Small intestine (tissue), 7 donors: ENCODE measurements around the gene RCC1. TPM values are rescaled to one million over a fixed set of nuclear protein-coding genes. Genes with fewer than 3 reads are reported as not detected.

Experiments
- DNase-seq, 2 donors: peaks; one replicate each; pipeline versions ENCODE4 v3.0.0 to v3.0.0-alpha.2; 2013
- FAIRE-seq: peaks from 2 replicates; lab custom pipeline; 2012; peaks lifted over from hg19 to GRCh38; lab: Jason Lieb, UNC
- H3K27ac ChIP-seq, 3 donors: one replicate each; pipeline ENCODE4 v1.5.1; 2013; ENCODE audit warnings: low read length in 2 of 3, mild to moderate bottlenecking in 2 of 3, control low read depth in 1 of 3, inconsistent platforms in 1 of 3, low read depth in 1 of 3, moderate library complexity in 1 of 3
- H3K27me3 ChIP-seq, 3 donors: one replicate each; pipeline ENCODE4 v1.6.1; 2013; ENCODE audit warnings: low read length in 3 of 3, inconsistent platforms in 1 of 3; ENCODE audit not compliant: control insufficient read depth in 3 of 3, insufficient read depth in 3 of 3
- H3K36me3 ChIP-seq, 3 donors: one replicate each; pipeline ENCODE4 v1.6.1; 2013; ENCODE audit warnings: low read length in 3 of 3, inconsistent platforms in 1 of 3, low read depth in 1 of 3, mild to moderate bottlenecking in 1 of 3, moderate library complexity in 1 of 3; ENCODE audit not compliant: control insufficient read depth in 3 of 3, insufficient read depth in 2 of 3
- H3K4me1 ChIP-seq, 3 donors: one replicate each; pipeline ENCODE4 v1.6.1; 2013; ENCODE audit warnings: low read length in 2 of 3, inconsistent platforms in 1 of 3, low read depth in 1 of 3, mild to moderate bottlenecking in 1 of 3, moderate library complexity in 1 of 3; ENCODE audit not compliant: control insufficient read depth in 3 of 3, insufficient read depth in 2 of 3
- H3K4me3 ChIP-seq, 3 donors: one replicate each; pipeline ENCODE4 v1.5.1; 2013; ENCODE audit warnings: low read length in 3 of 3, control low read depth in 1 of 3, inconsistent platforms in 1 of 3, low read depth in 1 of 3, mild to moderate bottlenecking in 1 of 3, moderate library complexity in 1 of 3
- H3K9me3 ChIP-seq, 2 donors: one replicate each; pipeline ENCODE4 v1.6.1; 2013; ENCODE audit warnings: low read depth in 1 of 2, low read length in 1 of 2; ENCODE audit not compliant: control insufficient read depth in 2 of 2, insufficient read depth in 1 of 2
- WGBS, 3 donors: extraction: QIAGEN DNeasy Blood & Tissue Kit; methylation state at CpG; one replicate each; pipeline ENCODE4 v1.1.7; 2013; 5-methylcytosine and 5-hydroxymethylcytosine counted together
- polyA plus RNA-seq, 4 donors: library from polyadenylated mRNA; stranded (reverse) in 3 of 4; unstranded in 1 of 4; fragments of 200-250 nt in 3 of 4; fragments of 120-200 nt in 1 of 4; gene quantifications; one replicate each; pipeline versions ENCODE4 v1.2.1 to v1.2.3, GENCODE V29; 2013
- donor health status: healthy with polysubstance abuse.
- donor health status: control.
- donor health status: control.
- donor health status: Bipolar disorder and iron deficiency.
- donor health status: healthy.

Gene RCC1
- polyA plus RNA-seq, 4 donors: 31.1 to 69.5 (median 36.6) TPM

GRCh38 chr1:28480308-28480707 lies 25.5 kb upstream of the RCC1 start:
- FAIRE-seq (no peak), DNase-seq (no peak)
- H3K27me3 ChIP-seq: no peaks in the 10 kb centered on the region
- H3K4me1 ChIP-seq: no peaks in the 10 kb centered on the region
- H3K36me3 ChIP-seq: peaks cover 11 to 66% (median 14%) of the 10 kb centered on the region in 3 donors
- no peak overlapping the region for H3K27ac ChIP-seq
- H3K9me3 ChIP-seq: no peaks in the 10 kb centered on the region
- H3K4me3 ChIP-seq: no peak overlapping the region
- WGBS, 3 donors: 83 to 89% (median 88%) methylated on average over 5 of the region's 5 CpGs

GRCh38 chr1:28482138-28482537 lies 23.7 kb upstream of the RCC1 start:
- Histone ChIP-seq H3K27me3 (no peaks in the 10 kb centered on the region), H3K9me3 (no peaks in the 10 kb centered on the region), H3K27ac (no peak overlapping the region), H3K4me3 (no peak overlapping the region), H3K4me1 (no peaks in the 10 kb centered on the region), H3K36me3 (peaks cover 11 to 72% (median 13%) of the 10 kb centered on the region in 3 donors)
- DNase-seq (no peak), FAIRE-seq (no peak)
- WGBS, 3 donors: 55 to 79% (median 66%) methylated on average over 3 of the region's 3 CpGs

GRCh38 chr1:28482702-28483101 lies 23.1 kb upstream of the RCC1 start:
- Histone ChIP-seq H3K36me3 (peaks cover 11 to 72% (median 13%) of the 10 kb centered on the region in 3 donors), H3K27me3 (no peaks in the 10 kb centered on the region), H3K9me3 (no peaks in the 10 kb centered on the region), H3K4me3 (no peak overlapping the region), H3K27ac (no peak overlapping the region), H3K4me1 (no peaks in the 10 kb centered on the region)
- no peak for DNase-seq
- FAIRE-seq: no peak
- 74 to 85% (median 85%) methylated on average over 2 of the region's 2 CpGs for WGBS, 3 donors

DNA sequence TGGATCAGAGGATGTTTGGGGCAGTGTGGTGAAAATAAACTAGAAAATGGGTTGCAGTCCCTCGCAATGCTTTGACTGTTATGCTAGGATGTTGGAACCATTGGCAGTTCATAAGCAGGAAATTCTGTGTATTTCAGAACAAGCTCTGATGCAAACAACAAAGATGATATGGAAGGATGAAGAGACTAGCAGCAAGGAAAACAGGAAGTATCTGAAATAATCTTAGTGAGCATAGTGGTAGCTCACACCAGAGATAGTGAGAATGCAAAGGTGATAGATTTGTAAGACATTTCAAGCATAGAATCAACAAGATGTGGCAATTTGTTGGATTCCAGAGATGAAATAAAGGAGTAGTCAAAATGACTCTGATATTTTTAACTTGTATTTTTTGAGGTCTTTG lies 11.1 kb upstream of the RCC1 start:
- no peak for FAIRE-seq
- Histone ChIP-seq H3K27me3 (no peaks in the 10 kb centered on the region), H3K4me1 (no peaks in the 10 kb centered on the region), H3K9me3 (no peaks in the 10 kb centered on the region), H3K4me3 (no peak overlapping the region), H3K36me3 (peaks cover 12 to 61% (median 22%) of the 10 kb centered on the region in 3 donors), H3K27ac (no peak overlapping the region)
- 92 to 100% (median 92%) methylated on average over 1 of the region's 1 CpG for WGBS, 3 donors
- no peak for DNase-seq

- Histone ChIP-seq H3K27me3 (no peaks in the 10 kb centered on the region), H3K36me3 (peaks cover 5 to 33% (median 8%) of the 10 kb centered on the region in 3 donors), H3K27ac (no peak overlapping the region), H3K4me3 (no peak overlapping the region), H3K9me3 (no peaks in the 10 kb centered on the region), H3K4me1 (peaks cover 4 to 16% (median 5%) of the 10 kb centered on the region in 3 donors)
- FAIRE-seq: no peak
- 71 to 87% (median 81%) methylated on average over 4 of the region's 4 CpGs for WGBS, 3 donors
- DNase-seq: no peak
Observed at GRCh38 chr1:28499553-28499952, 6.3 kb upstream of the RCC1 start.

GRCh38 chr1:28501925-28502324 lies 3.9 kb upstream of the RCC1 start:
- FAIRE-seq: no peak

DNA sequence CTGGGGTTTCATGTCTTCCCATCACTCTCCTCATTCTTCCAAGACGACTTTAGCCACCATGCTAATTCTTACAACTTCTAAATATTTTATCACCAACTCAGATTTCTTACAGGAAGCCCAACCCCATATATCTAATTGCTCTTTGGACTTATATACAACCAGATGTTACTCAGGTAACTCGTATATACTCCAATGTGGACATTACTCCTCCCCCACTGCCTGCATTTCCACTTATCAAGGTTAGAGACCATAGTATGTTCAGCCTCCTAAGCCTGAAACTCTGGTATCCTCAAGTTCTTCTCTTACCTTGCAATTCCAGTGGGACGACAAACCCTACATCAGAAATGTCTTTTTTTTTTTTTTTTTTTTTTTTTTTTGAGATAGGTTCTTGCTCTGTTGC lies 2.7 kb upstream of the RCC1 start:
- H3K27me3 ChIP-seq: no peaks in the 10 kb centered on the region
- 17 to 61% (median 40%) methylated on average over 3 of the region's 3 CpGs for WGBS, 3 donors
- DNase-seq (peak; percentile 86 to 95), FAIRE-seq (no peak)
- H3K36me3 ChIP-seq: peaks cover 0 to 26% (median 0%) of the 10 kb centered on the region in 3 donors
- peak overlapping the region; percentile 66 to 76 (median 73) for H3K27ac ChIP-seq
- no peak overlapping the region for H3K4me3 ChIP-seq
- H3K4me1 ChIP-seq: peaks cover 4 to 16% (median 5%) of the 10 kb centered on the region in 3 donors
- H3K9me3 ChIP-seq: no peaks in the 10 kb centered on the region

More at GRCh38 chr1:28501925-28502324, 3.9 kb upstream of the RCC1 start:
- 77 to 89% (median 87%) methylated on average over 4 of the region's 4 CpGs for WGBS, 3 donors
- Histone ChIP-seq H3K4me1 (peaks cover 4 to 16% (median 5%) of the 10 kb centered on the region in 3 donors), H3K4me3 (no peak overlapping the region), H3K27me3 (no peaks in the 10 kb centered on the region), H3K9me3 (no peaks in the 10 kb centered on the region), H3K36me3 (peaks cover 0 to 29% (median 0%) of the 10 kb centered on the region in 3 donors), H3K27ac (peak overlapping the region; percentile 70 to 88 (median 80))
- no peak for DNase-seq

DNA sequence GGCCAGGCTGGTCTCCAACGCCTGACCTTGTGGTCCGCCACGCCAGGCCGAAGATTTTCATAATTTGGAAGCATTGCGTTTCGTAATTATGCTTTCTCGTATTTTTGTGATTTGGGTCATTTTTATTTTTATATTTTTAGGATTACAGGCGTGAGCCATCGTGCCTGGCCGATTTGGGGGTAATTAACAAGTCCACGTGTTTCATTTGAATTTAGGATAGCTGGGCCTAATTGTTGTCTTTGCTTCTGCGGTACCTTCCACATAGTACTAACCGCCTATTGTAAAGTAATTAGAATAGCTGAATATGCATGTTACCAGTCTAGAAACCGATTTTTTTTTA lies 1.0 kb downstream of the RCC1 start:
- Histone ChIP-seq H3K4me1 (peaks cover 2 to 27% (median 18%) of the 10 kb centered on the region in 3 donors), H3K4me3 (peak overlapping the region; percentile 46 to 82 (median 78)), H3K9me3 (no peaks in the 10 kb centered on the region), H3K36me3 (peaks cover 8 to 49% (median 16%) of the 10 kb centered on the region in 3 donors), H3K27me3 (no peaks in the 10 kb centered on the region), H3K27ac (peak overlapping the region; percentile 60 to 93 (median 78))
- 0 to 2% (median 2%) methylated on average over 14 of the region's 14 CpGs for WGBS, 3 donors
- DNase-seq (no peak), FAIRE-seq (no peak)

GRCh38 chr1:28507247-28507645 lies 1.4 kb downstream of the RCC1 start:
- peak overlapping the region; percentile 46 to 82 (median 78) for H3K4me3 ChIP-seq
- peaks cover 2 to 27% (median 17%) of the 10 kb centered on the region in 3 donors for H3K4me1 ChIP-seq
- 0 to 2% (median 2%) methylated on average over 11 of the region's 11 CpGs for WGBS, 3 donors
- DNase-seq (peak; percentile 29 to 40), FAIRE-seq (no peak)
- no peaks in the 10 kb centered on the region for H3K9me3 ChIP-seq
- peak overlapping the region; percentile 36 to 93 (median 78) for H3K27ac ChIP-seq
- no peaks in the 10 kb centered on the region for H3K27me3 ChIP-seq
- peaks cover 8 to 53% (median 18%) of the 10 kb centered on the region in 3 donors for H3K36me3 ChIP-seq
